Measurements from ENCODE around the gene RNF224. TPM values are rescaled to one million over a fixed set of nuclear protein-coding genes. Genes with fewer than 3 reads are reported as not detected.

The RNF224 gene
- total and polyA plus RNA-seq, 2 of the 13 experiments (the other 11 are each of a cell fraction or from before 2014, with no cell fraction given): 0.09 TPM; not detected in 1

DNA sequence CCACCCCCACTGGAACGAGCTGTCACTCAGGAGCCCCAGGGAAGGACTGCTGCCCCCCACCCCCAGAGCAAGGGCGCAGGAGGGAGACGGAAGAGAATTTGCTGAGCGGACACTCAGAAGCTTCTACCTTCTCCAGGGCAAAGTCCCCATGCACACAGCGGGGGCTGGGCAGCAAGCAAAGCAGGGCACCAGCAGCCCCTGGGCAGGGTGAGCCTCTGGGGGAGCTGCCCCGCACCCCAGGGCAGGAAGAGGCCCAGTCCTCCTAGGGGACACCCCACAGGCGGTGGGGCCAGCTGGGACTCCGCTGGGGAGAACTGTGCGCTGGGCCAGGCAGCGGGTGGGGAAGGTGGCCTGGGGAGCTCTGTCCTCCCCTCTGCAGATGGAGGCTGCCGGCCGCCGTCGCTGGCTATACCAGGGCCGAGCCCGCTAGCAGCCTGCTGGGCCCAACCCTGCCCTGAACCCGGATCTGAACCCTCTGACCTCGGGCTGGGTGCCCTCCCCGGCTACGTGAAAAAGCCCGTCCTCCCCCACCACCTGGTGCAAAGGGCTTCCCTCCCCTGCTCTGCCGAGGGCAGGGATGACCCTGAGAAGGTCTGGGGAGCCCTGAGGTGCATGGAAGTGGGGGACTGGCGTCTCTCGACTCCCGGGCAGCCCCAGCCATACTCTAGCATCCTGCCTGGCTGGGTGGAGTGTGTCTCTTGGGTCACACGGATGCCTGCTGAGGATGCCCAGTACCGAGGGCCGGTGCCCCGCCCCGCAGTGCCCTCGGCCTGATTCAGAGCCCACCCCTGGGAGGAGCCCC, 2.8 kb downstream of the RNF224 start (continued):
- TF ChIP-seq ZNF687 (CRISPR knock-in tag; IDR thresholded peaks at IDR 0.05) (peak; percentile 92), ZNF839 (CRISPR knock-in tag; IDR thresholded peaks at IDR 0.05; ENCODE audit: borderline replicate concordance) (peak; percentile 92; the same call in 1 of the 2 replicates), ZFP82 (CRISPR knock-in tag; IDR thresholded peaks at IDR 0.05; ENCODE audit: borderline replicate concordance) (peak; percentile 96), ZNF276 (CRISPR knock-in tag; IDR thresholded peaks at IDR 0.05; ENCODE audit: low read depth) (0 out of 2 replicates have a peak, but pooled peaks have one; percentile 32), SP5 (CRISPR knock-in tag; IDR thresholded peaks at IDR 0.05; ENCODE audit: borderline replicate concordance, low read depth) (peak; percentile 41), PPARG (CRISPR knock-in tag; conservative IDR thresholded peaks at IDR 0.05) (peak; percentile 44; the same call in 1 of the 2 replicates), JUND (CRISPR knock-in tag; IDR thresholded peaks at IDR 0.05) (peak; percentile 13; the same call in 1 of the 2 replicates), MYNN (CRISPR knock-in tag; IDR thresholded peaks at IDR 0.05; ENCODE audit: low read depth) (no peak), MAFF (IDR thresholded peaks at IDR 0.05; ENCODE audit: low read depth, low read length) (peak; percentile 19; the same call in 1 of the 2 replicates), HOXA7 (CRISPR knock-in tag; IDR thresholded peaks at IDR 0.05) (no peak), ZMYM2 (CRISPR knock-in tag; IDR thresholded peaks at IDR 0.05) (no peak), ELF3 (CRISPR knock-in tag; IDR thresholded peaks at IDR 0.05) (peak; percentile 48), BCL6 (CRISPR knock-in tag; IDR thresholded peaks at IDR 0.05) (peak; percentile 49), MEIS1 (CRISPR knock-in tag; IDR thresholded peaks at IDR 0.05; ENCODE audit: borderline replicate concordance) (no peak)
- TF ChIP-seq, protein P1, sequence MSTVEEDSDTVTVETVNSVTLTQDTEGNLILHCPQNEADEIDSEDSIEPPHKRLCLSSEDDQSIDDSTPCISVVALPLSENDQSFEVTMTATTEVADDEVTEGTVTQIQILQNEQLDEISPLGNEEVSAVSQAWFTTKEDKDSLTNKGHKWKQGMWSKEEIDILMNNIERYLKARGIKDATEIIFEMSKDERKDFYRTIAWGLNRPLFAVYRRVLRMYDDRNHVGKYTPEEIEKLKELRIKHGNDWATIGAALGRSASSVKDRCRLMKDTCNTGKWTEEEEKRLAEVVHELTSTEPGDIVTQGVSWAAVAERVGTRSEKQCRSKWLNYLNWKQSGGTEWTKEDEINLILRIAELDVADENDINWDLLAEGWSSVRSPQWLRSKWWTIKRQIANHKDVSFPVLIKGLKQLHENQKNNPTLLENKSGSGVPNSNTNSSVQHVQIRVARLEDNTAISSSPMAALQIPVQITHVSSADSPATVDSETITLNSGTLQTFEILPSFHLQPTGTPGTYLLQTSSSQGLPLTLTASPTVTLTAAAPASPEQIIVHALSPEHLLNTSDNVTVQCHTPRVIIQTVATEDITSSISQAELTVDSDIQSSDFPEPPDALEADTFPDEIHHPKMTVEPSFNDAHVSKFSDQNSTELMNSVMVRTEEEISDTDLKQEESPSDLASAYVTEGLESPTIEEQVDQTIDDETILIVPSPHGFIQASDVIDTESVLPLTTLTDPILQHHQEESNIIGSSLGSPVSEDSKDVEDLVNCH (CRISPR knock-in tag; IDR thresholded peaks at IDR 0.05): 0 out of 2 replicates have a peak, but pooled peaks have one; percentile 69
- TF ChIP-seq, protein P2, sequence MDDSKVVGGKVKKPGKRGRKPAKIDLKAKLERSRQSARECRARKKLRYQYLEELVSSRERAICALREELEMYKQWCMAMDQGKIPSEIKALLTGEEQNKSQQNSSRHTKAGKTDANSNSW (CRISPR knock-in tag; IDR thresholded peaks at IDR 0.05; ENCODE audit: borderline replicate concordance): no peak
- TF ChIP-seq, protein P3, sequence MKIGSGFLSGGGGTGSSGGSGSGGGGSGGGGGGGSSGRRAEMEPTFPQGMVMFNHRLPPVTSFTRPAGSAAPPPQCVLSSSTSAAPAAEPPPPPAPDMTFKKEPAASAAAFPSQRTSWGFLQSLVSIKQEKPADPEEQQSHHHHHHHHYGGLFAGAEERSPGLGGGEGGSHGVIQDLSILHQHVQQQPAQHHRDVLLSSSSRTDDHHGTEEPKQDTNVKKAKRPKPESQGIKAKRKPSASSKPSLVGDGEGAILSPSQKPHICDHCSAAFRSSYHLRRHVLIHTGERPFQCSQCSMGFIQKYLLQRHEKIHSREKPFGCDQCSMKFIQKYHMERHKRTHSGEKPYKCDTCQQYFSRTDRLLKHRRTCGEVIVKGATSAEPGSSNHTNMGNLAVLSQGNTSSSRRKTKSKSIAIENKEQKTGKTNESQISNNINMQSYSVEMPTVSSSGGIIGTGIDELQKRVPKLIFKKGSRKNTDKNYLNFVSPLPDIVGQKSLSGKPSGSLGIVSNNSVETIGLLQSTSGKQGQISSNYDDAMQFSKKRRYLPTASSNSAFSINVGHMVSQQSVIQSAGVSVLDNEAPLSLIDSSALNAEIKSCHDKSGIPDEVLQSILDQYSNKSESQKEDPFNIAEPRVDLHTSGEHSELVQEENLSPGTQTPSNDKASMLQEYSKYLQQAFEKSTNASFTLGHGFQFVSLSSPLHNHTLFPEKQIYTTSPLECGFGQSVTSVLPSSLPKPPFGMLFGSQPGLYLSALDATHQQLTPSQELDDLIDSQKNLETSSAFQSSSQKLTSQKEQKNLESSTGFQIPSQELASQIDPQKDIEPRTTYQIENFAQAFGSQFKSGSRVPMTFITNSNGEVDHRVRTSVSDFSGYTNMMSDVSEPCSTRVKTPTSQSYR (CRISPR knock-in tag; IDR thresholded peaks at IDR 0.05; ENCODE audit: borderline replicate concordance): peak; percentile 36; the same call in 1 of the 2 replicates
